Measurements from ENCODE around the gene LUC7L2. TPM values are rescaled to one million over a fixed set of nuclear protein-coding genes. Genes with fewer than 3 reads are reported as not detected.
"Not testable (repeated sequence)": the region's sequence is repeated elsewhere in the genome, so short reads cannot be mapped to it uniquely, and the experiment has no call there.

LUC7L2 gene
- total RNA-seq, 1 donor from 2014 or later = 45.2 TPM

GRCh38 chr7:139341776-139342226 is 17.9 kb upstream of the LUC7L2 start:
- Histone ChIP-seq H3K9me3 (replicated peaks) (peaks cover 8% of the 10 kb centered on the region), H3K36me3 (peaks cover 13% of the 10 kb centered on the region), H3K27ac (replicated peaks) (peak overlapping the region; percentile 99), H3K4me1 (peaks cover 35% of the 10 kb centered on the region), H3K27me3 (ENCODE audit: low read depth) (no peaks in the 10 kb centered on the region), H3K4me3 (peak overlapping the region; percentile 78)
- no peak for DNase-seq
- TF ChIP-seq CTCF (IDR thresholded peaks at IDR 0.05; ENCODE audit: borderline replicate concordance) = no peak
- intact Hi-C loops (cut with micrococcal nuclease) = no loop called here

- TF ChIP-seq CTCF (IDR thresholded peaks at IDR 0.05; ENCODE audit: borderline replicate concordance) = no peak
- Histone ChIP-seq H3K27ac (replicated peaks) (no peak overlapping the region), H3K36me3 (peaks cover 27% of the 10 kb centered on the region), H3K4me1 (peaks cover 35% of the 10 kb centered on the region), H3K9me3 (replicated peaks) (no peaks in the 10 kb centered on the region), H3K4me3 (no peak overlapping the region), H3K27me3 (ENCODE audit: low read depth) (no peaks in the 10 kb centered on the region)
- intact Hi-C loops (cut with micrococcal nuclease) = no loop called here
- no peak for DNase-seq
These were observed 14.7 kb upstream of the LUC7L2 start for GRCh38 chr7:139345042-139345441.

- Histone ChIP-seq H3K27me3 (ENCODE audit: low read depth) (no peaks in the 10 kb centered on the region), H3K4me3 (no peak overlapping the region), H3K9me3 (replicated peaks) (no peaks in the 10 kb centered on the region), H3K4me1 (no peaks in the 10 kb centered on the region), H3K27ac (replicated peaks) (no peak overlapping the region), H3K36me3 (peaks cover 24% of the 10 kb centered on the region)
- DNase-seq = no peak
- TF ChIP-seq CTCF (IDR thresholded peaks at IDR 0.05; ENCODE audit: borderline replicate concordance) = no peak
- intact Hi-C loops (cut with micrococcal nuclease) = no loop called here
These were observed 8.7 kb upstream of the LUC7L2 start for GRCh38 chr7:139351027-139351426.

GRCh38 chr7:139354729-139355128 is 5.0 kb upstream of the LUC7L2 start:
- Histone ChIP-seq H3K4me1 (peaks cover 15% of the 10 kb centered on the region), H3K27me3 (ENCODE audit: low read depth) (no peaks in the 10 kb centered on the region), H3K36me3 (peaks cover 3% of the 10 kb centered on the region), H3K9me3 (replicated peaks) (no peaks in the 10 kb centered on the region), H3K27ac (replicated peaks) (no peak overlapping the region), H3K4me3 (no peak overlapping the region)
- no peak for TF ChIP-seq CTCF (IDR thresholded peaks at IDR 0.05; ENCODE audit: borderline replicate concordance)
- DNase-seq = no peak
- intact Hi-C loops (cut with micrococcal nuclease) = no loop called here

- intact Hi-C loops (cut with micrococcal nuclease) = no loop called here
These were observed 4.4 kb upstream of the LUC7L2 start for GRCh38 chr7:139355320-139355719.

DNA sequence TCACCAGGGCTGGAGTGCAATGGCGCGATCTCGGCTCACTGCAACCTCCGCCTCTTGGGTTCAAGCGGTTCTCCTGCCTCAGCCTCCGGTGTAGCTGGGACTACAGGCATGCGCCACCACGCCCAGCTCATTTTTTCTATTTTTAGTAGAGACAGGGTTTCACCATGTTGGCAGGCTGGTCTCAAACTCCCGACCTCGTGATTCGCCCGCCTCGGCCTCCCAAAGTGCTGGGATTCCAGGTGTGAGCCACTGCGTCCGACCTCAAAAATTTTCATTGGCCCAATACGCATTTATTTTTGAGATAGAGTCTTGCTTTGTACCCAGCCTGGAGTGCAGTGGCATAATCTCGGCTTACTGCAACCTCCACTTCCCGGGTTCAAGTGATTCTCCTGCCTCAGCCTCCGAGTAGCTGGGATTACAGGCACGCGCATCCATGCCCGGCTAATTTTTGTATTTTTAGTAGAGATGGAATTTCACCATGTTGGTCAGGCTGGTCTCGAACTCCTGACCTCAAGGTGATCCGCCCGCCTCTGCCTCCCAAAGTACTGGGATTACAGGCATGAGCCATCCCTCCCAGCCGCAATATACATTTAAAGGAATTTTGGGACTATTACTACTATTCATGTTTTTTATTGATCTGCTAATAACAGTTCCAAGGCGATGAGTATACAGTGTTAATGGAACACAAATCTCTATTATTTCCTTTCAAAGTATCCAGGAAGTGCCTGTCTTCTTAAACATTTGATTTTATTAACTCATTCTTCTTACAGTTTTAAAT is 1.8 kb upstream of the LUC7L2 start:
- H3K27ac ChIP-seq (replicated peaks) = peak overlapping the region; percentile 100
- intact Hi-C loops (cut with micrococcal nuclease) = not testable (repeated sequence)

More at GRCh38 chr7:139355320-139355719, 4.4 kb upstream of the LUC7L2 start:
- Histone ChIP-seq H3K9me3 (replicated peaks) (no peaks in the 10 kb centered on the region), H3K27ac (replicated peaks) (no peak overlapping the region), H3K27me3 (ENCODE audit: low read depth) (no peaks in the 10 kb centered on the region), H3K4me1 (peaks cover 20% of the 10 kb centered on the region), H3K4me3 (no peak overlapping the region), H3K36me3 (peaks cover 3% of the 10 kb centered on the region)
- no peak for DNase-seq
- no peak for TF ChIP-seq CTCF (IDR thresholded peaks at IDR 0.05; ENCODE audit: borderline replicate concordance)

More for the DNA sequence above, 1.8 kb upstream of the LUC7L2 start:
- H3K9me3 ChIP-seq (replicated peaks); H3K36me3 ChIP-seq; H3K27me3 ChIP-seq (ENCODE audit: low read depth); DNase-seq: not testable (repeated sequence)
- H3K4me1 ChIP-seq = peaks cover 46% of the 10 kb centered on the region
- H3K4me3 ChIP-seq = peak overlapping the region; percentile 93
